Lower leg skin (tissue), 4 donors: ENCODE measurements around the gene SEC22B. TPM values are rescaled to one million over a fixed set of nuclear protein-coding genes. Genes with fewer than 3 reads are reported as not detected.
"Not testable (repeated sequence)": the region's sequence is repeated elsewhere in the genome, so short reads cannot be mapped to it uniquely, and the experiment has no call there.

ENCODE experiments used
- DNase-seq, 2 donors: peaks; one replicate each; pipeline ENCODE4 v3.0.0-alpha.2; 2019; ENCODE audit warnings: low spot score in 2 of 2
- H3K4me3 ChIP-seq: fragments of 200-600 bp; sonication (generic); 2 replicates; pipeline ENCODE4 v1.5.1; 2017; ENCODE audit warnings: mild to moderate bottlenecking, low read depth; ENCODE audit not compliant: poor library complexity, severe bottlenecking
- CTCF ChIP-seq, 3 donors: fragments of 450-650 bp; IDR thresholded peaks; one replicate each; pipeline ENCODE4 v1.5.1; 2016; ENCODE audit warnings: antibody characterized with exemption in 3 of 3, mild to moderate bottlenecking in 3 of 3, moderate library complexity in 2 of 3
- POLR2A ChIP-seq, 2 donors: fragments of 450-650 bp; IDR thresholded peaks; one replicate each; pipeline ENCODE4 v1.6.1; 2016 to 2017; ENCODE audit warnings: antibody characterized with exemption in 2 of 2, mild to moderate bottlenecking in 1 of 2, moderate library complexity in 1 of 2
- WGBS, 2 donors: methylation state at CpG; one replicate each; pipeline ENCODE4 v1.1.5; 2018; 5-methylcytosine and 5-hydroxymethylcytosine counted together
- intact Hi-C: fragments of 100-400 bp; cut with DNase I; formaldehyde crosslinking; loops from one replicate; pipeline ENCODE4 v1.15.0; 2023; ENCODE audit warnings: low total_unique reads
- total RNA-seq, 4 donors: library from RNA; depleted of rRNA; stranded (reverse); fragments of >200 nt; gene quantifications; one replicate each; pipeline ENCODE4 v1.1.0, GENCODE V29; 2016

SEC22B gene
- total RNA-seq, result 10 to 100 TPM in 3 of 4 donors, 1 to 10 TPM in 1; 8.6 to 14.7 (median 12.9) TPM

- TF ChIP-seq POLR2A (IDR thresholded peaks at IDR 0.05), result peak in 1 of 2 donors; percentile 92
- no peak for TF ChIP-seq CTCF (IDR thresholded peaks at IDR 0.05)
These were observed at the start of gene SEC22B for GRCh38 chr1:120176092-120176855. TSS of gene SEC22B (minus strand) at chr1:120176520. CDS start at chr1:120176381, 139 bp downstream.

GRCh38 chr1:120217933-120218332 is 41.6 kb upstream of the SEC22B start:
- H3K4me3 ChIP-seq, intact Hi-C loops: not testable (repeated sequence)
- peak in 1 of 2 donors; percentile 9 for DNase-seq
- 50 to 67% methylated on average over 2 of the region's 2 CpGs for WGBS, 2 donors

More at GRCh38 chr1:120176092-120176855, at the start of gene SEC22B:
- intact Hi-C loops, result no loop called here
- H3K4me3 ChIP-seq, result peak within 1 kb of the TSS; percentile 88
- 3% methylated on average over 39 of the region's 39 CpGs for WGBS, 2 donors
- DNase-seq, result peak; percentile 91 to 97

GRCh38 chr1:120217175-120217929 is 41.0 kb upstream of the SEC22B start:
- H3K4me3 ChIP-seq, intact Hi-C loops: not testable (repeated sequence)
- peak in 1 of 2 donors; percentile 20 for DNase-seq
- 20 to 31% methylated on average over 1 to 2 of the region's 3 CpGs for WGBS, 2 donors

- intact Hi-C loops, DNase-seq, H3K4me3 ChIP-seq: not testable (repeated sequence)
- WGBS, 2 donors, result no CpG with 5 or more reads among the region's 2 CpGs
These were observed 37.3 kb upstream of the SEC22B start for GRCh38 chr1:120213606-120214005.

GRCh38 chr1:120210754-120211153 is 34.4 kb upstream of the SEC22B start:
- DNase-seq, intact Hi-C loops, H3K4me3 ChIP-seq: not testable (repeated sequence)
- WGBS, 2 donors, result no CpG with 5 or more reads among the region's 6 CpGs

GRCh38 chr1:120196863-120197775 is 20.8 kb upstream of the SEC22B start:
- peak in 1 of 2 donors; percentile 63 for DNase-seq
- H3K4me3 ChIP-seq, intact Hi-C loops: not testable (repeated sequence)
- WGBS, 2 donors, result 9 to 16% methylated on average over 18 to 34 of the region's 55 CpGs

GRCh38 chr1:120188626-120189025 is 12.3 kb upstream of the SEC22B start:
- WGBS, 2 donors, result 40 to 57% methylated on average over 1 of the region's 3 CpGs
- intact Hi-C loops, DNase-seq, H3K4me3 ChIP-seq: not testable (repeated sequence)

GRCh38 chr1:120182176-120182707 is 5.9 kb upstream of the SEC22B start:
- 61 to 71% methylated on average over 2 of the region's 2 CpGs for WGBS, 2 donors

GRCh38 chr1:120179811-120180690 is 3.7 kb upstream of the SEC22B start:
- DNase-seq, result peak in 1 of 2 donors; percentile 79
- WGBS, 2 donors, result 4 to 8% methylated on average over 18 to 20 of the region's 29 CpGs
- intact Hi-C loops, H3K4me3 ChIP-seq: not testable (repeated sequence)

More at GRCh38 chr1:120182176-120182707, 5.9 kb upstream of the SEC22B start:
- H3K4me3 ChIP-seq, intact Hi-C loops, DNase-seq: not testable (repeated sequence)
